GM19324 (cell line): ENCODE data around the gene NME2.

Experiments used
- ATAC-seq: cut with Tn5 transposase; IDR thresholded peaks from one replicate; pipeline ENCODE4 v1.9.1; 2021; ENCODE audit warnings: mild to moderate bottlenecking, moderate library complexity; ENCODE audit not compliant: unreplicated experiment, low FRiP score

The NME2 gene

GRCh38 chr17:51200295-51200694 lies 34.1 kb downstream of the NME2 start:
- ATAC-seq = no peak

GRCh38 chr17:51200846-51201245 lies 34.6 kb downstream of the NME2 start:
- ATAC-seq = no peak

- ATAC-seq = no peak
Observed at GRCh38 chr17:51203838-51204237, 37.6 kb downstream of the NME2 start.

GRCh38 chr17:51214920-51215319 lies 48.7 kb downstream of the NME2 start:
- ATAC-seq = no peak

GRCh38 chr17:51217946-51218345 lies 51.7 kb downstream of the NME2 start:
- ATAC-seq = no peak

GRCh38 chr17:51221322-51221721 lies 55.1 kb downstream of the NME2 start:
- ATAC-seq = no peak
